SJSA1 (cell line): Measurements from ENCODE around the gene EPB41L4B. TPM values are rescaled to one million over a fixed set of nuclear protein-coding genes. Genes with fewer than 3 reads are reported as not detected.

ENCODE experiments used
- DNase-seq, 2 experiments: peaks; one replicate each; pipeline ENCODE4 v3.0.0-alpha.2; 2015 to 2020; ENCODE audit warnings: low spot score in 2 of 2, low read depth in 1 of 2
- H3K27ac ChIP-seq: fragments of 250-450 bp; sonication (Bioruptor Pico); 2 replicates; pipeline ENCODE4 v1.5.1; 2020; ENCODE audit warnings: mild to moderate bottlenecking, moderate library complexity
- H3K27me3 ChIP-seq: fragments of 250-450 bp; sonication (Bioruptor Pico); replicated peaks from 2 replicates; pipeline ENCODE4 v1.5.1; 2020; ENCODE audit warnings: mild to moderate bottlenecking, moderate library complexity
- H3K36me3 ChIP-seq: fragments of 250-450 bp; sonication (Bioruptor Pico); 2 replicates; pipeline ENCODE4 v1.5.1; 2020; ENCODE audit warnings: mild to moderate bottlenecking
- H3K4me1 ChIP-seq: fragments of 250-450 bp; sonication (Bioruptor Pico); replicated peaks from 2 replicates; pipeline ENCODE4 v1.6.1; 2021; ENCODE audit warnings: mild to moderate bottlenecking
- H3K4me3 ChIP-seq: fragments of 250-450 bp; sonication (Bioruptor Pico); 2 replicates; pipeline ENCODE4 v1.5.1; 2020; ENCODE audit warnings: mild to moderate bottlenecking
- H3K9me3 ChIP-seq: fragments of 250-450 bp; sonication (Bioruptor Pico); replicated peaks from 2 replicates; pipeline ENCODE4 v1.5.1; 2020; ENCODE audit warnings: mild to moderate bottlenecking
- total RNA-seq: library from RNA; depleted of rRNA; stranded (reverse); fragments of >200 nt; shearing (Covaris generic); gene quantifications from 2 replicates; pipeline ENCODE4 v1.2.3, GENCODE V29; 2014

EPB41L4B gene
- total RNA-seq, 1 experiment from 2014 or later, result 4.1 TPM

GRCh38 chr9:109278216-109278615 is 42.6 kb downstream of the EPB41L4B start:
- DNase-seq, result no peak
- Histone ChIP-seq H3K27ac (no peak overlapping the region), H3K36me3 (no peaks in the 10 kb centered on the region), H3K4me1 (no peaks in the 10 kb centered on the region), H3K27me3 (no peaks in the 10 kb centered on the region), H3K4me3 (no peak overlapping the region), H3K9me3 (no peaks in the 10 kb centered on the region)

- no peak overlapping the region for H3K4me3 ChIP-seq
- H3K4me1 ChIP-seq, result no peaks in the 10 kb centered on the region
- no peaks in the 10 kb centered on the region for H3K36me3 ChIP-seq
- H3K27ac ChIP-seq, result no peak overlapping the region
- no peaks in the 10 kb centered on the region for H3K27me3 ChIP-seq
- H3K9me3 ChIP-seq, result no peaks in the 10 kb centered on the region
- DNase-seq, result no peak
Observed at GRCh38 chr9:109277451-109277850, 43.4 kb downstream of the EPB41L4B start.

- Histone ChIP-seq H3K36me3 (no peaks in the 10 kb centered on the region), H3K9me3 (no peaks in the 10 kb centered on the region), H3K4me3 (no peak overlapping the region), H3K4me1 (no peaks in the 10 kb centered on the region), H3K27me3 (no peaks in the 10 kb centered on the region), H3K27ac (no peak overlapping the region)
- DNase-seq, result no peak
Observed at GRCh38 chr9:109276469-109277440, 44.1 kb downstream of the EPB41L4B start.

- H3K27ac ChIP-seq, result no peak overlapping the region
- H3K27me3 ChIP-seq, result no peaks in the 10 kb centered on the region
- no peak for DNase-seq
- no peaks in the 10 kb centered on the region for H3K9me3 ChIP-seq
- H3K36me3 ChIP-seq, result no peaks in the 10 kb centered on the region
- H3K4me3 ChIP-seq, result no peak overlapping the region
- no peaks in the 10 kb centered on the region for H3K4me1 ChIP-seq
Observed at GRCh38 chr9:109274884-109275730, 45.8 kb downstream of the EPB41L4B start.

GRCh38 chr9:109273869-109274268 is 47.0 kb downstream of the EPB41L4B start:
- Histone ChIP-seq H3K4me1 (no peaks in the 10 kb centered on the region), H3K27me3 (no peaks in the 10 kb centered on the region), H3K27ac (no peak overlapping the region), H3K4me3 (no peak overlapping the region), H3K9me3 (no peaks in the 10 kb centered on the region), H3K36me3 (no peaks in the 10 kb centered on the region)
- no peak for DNase-seq

GRCh38 chr9:109272745-109273144 is 48.1 kb downstream of the EPB41L4B start:
- Histone ChIP-seq H3K27me3 (no peaks in the 10 kb centered on the region), H3K4me3 (no peak overlapping the region), H3K4me1 (no peaks in the 10 kb centered on the region), H3K36me3 (no peaks in the 10 kb centered on the region), H3K27ac (no peak overlapping the region), H3K9me3 (no peaks in the 10 kb centered on the region)
- DNase-seq, result no peak

- no peaks in the 10 kb centered on the region for H3K4me1 ChIP-seq
- H3K27me3 ChIP-seq, result no peaks in the 10 kb centered on the region
- DNase-seq, result no peak
- H3K27ac ChIP-seq, result no peak overlapping the region
- 0 out of 2 replicates have a peak, but pooled peaks cover 2% of the 10 kb centered on the region for H3K9me3 ChIP-seq
- no peaks in the 10 kb centered on the region for H3K36me3 ChIP-seq
- no peak overlapping the region for H3K4me3 ChIP-seq
Observed at GRCh38 chr9:109272045-109272444, 48.8 kb downstream of the EPB41L4B start.

GRCh38 chr9:109270971-109271925 is 49.6 kb downstream of the EPB41L4B start:
- Histone ChIP-seq H3K4me3 (no peak overlapping the region), H3K9me3 (0 out of 2 replicates have a peak, but pooled peaks cover 2% of the 10 kb centered on the region), H3K4me1 (no peaks in the 10 kb centered on the region), H3K36me3 (no peaks in the 10 kb centered on the region), H3K27ac (no peak overlapping the region), H3K27me3 (no peaks in the 10 kb centered on the region)
- DNase-seq, result no peak

GRCh38 chr9:109270441-109270840 is 50.4 kb downstream of the EPB41L4B start:
- Histone ChIP-seq H3K27me3 (no peaks in the 10 kb centered on the region), H3K4me3 (no peak overlapping the region), H3K36me3 (no peaks in the 10 kb centered on the region), H3K4me1 (no peaks in the 10 kb centered on the region), H3K27ac (no peak overlapping the region), H3K9me3 (0 out of 2 replicates have a peak, but pooled peaks cover 2% of the 10 kb centered on the region)
- no peak for DNase-seq

GRCh38 chr9:109269839-109270238 is 51.0 kb downstream of the EPB41L4B start:
- no peak overlapping the region for H3K27ac ChIP-seq
- H3K36me3 ChIP-seq, result no peaks in the 10 kb centered on the region
- no peak overlapping the region for H3K4me3 ChIP-seq
- H3K4me1 ChIP-seq, result no peaks in the 10 kb centered on the region
- H3K9me3 ChIP-seq, result 0 out of 2 replicates have a peak, but pooled peaks cover 2% of the 10 kb centered on the region
- DNase-seq, result no peak
- no peaks in the 10 kb centered on the region for H3K27me3 ChIP-seq

- no peak overlapping the region for H3K4me3 ChIP-seq
- H3K9me3 ChIP-seq, result 0 out of 2 replicates have a peak, but pooled peaks cover 2% of the 10 kb centered on the region
- H3K27me3 ChIP-seq, result no peaks in the 10 kb centered on the region
- no peak for DNase-seq
- no peaks in the 10 kb centered on the region for H3K4me1 ChIP-seq
- no peaks in the 10 kb centered on the region for H3K36me3 ChIP-seq
- H3K27ac ChIP-seq, result no peak overlapping the region
Observed at GRCh38 chr9:109269081-109269480, 51.8 kb downstream of the EPB41L4B start.

GRCh38 chr9:109267555-109267954 is 53.3 kb downstream of the EPB41L4B start:
- Histone ChIP-seq H3K27me3 (no peaks in the 10 kb centered on the region), H3K4me1 (no peaks in the 10 kb centered on the region), H3K36me3 (no peaks in the 10 kb centered on the region), H3K27ac (no peak overlapping the region), H3K9me3 (0 out of 2 replicates have a peak, but pooled peaks cover 2% of the 10 kb centered on the region), H3K4me3 (no peak overlapping the region)
- DNase-seq, result no peak
